ENCODE results near the gene FBXL19. TPM values are rescaled to one million over a fixed set of nuclear protein-coding genes. Genes with fewer than 3 reads are reported as not detected.

FBXL19 gene, protein sequence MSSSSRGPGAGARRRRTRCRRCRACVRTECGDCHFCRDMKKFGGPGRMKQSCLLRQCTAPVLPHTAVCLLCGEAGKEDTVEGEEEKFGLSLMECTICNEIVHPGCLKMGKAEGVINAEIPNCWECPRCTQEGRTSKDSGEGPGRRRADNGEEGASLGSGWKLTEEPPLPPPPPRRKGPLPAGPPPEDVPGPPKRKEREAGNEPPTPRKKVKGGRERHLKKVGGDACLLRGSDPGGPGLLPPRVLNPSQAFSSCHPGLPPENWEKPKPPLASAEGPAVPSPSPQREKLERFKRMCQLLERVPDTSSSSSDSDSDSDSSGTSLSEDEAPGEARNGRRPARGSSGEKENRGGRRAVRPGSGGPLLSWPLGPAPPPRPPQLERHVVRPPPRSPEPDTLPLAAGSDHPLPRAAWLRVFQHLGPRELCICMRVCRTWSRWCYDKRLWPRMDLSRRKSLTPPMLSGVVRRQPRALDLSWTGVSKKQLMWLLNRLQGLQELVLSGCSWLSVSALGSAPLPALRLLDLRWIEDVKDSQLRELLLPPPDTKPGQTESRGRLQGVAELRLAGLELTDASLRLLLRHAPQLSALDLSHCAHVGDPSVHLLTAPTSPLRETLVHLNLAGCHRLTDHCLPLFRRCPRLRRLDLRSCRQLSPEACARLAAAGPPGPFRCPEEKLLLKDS
- total RNA-seq = 1 to 10 TPM; 4.7 to 9.1 (median 6.9) TPM

DNA sequence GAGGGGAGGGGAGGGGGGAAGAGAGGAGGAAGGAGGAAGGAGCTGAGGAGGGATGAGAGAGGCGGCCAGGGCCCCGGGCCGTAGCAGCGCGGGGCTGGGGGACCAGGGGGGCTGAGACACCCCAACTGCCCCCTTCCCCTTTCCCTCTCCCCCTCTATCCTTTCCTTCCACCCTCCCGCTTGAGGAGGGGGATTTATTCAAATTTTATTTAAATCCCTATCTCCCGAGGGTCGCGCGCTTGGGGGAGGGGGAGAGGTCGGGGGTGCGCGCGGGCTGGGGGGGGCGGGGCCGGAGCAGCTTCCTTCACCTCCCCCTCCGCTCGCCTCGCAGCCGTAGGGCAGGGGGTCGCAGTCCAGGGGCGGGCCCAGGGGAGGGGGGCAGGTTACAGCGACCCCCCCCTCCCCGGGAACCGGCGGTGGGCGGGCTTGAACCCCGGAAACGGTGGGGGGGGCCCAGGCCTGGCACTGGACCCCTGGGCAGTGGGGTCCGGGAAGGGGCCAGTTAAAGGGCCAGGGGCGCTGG lies at the start of gene FBXL19:
TSS of gene FBXL19 (plus strand) at position 19 of the 522 bp plus-strand sequence. CDS start 2,183 bp downstream, outside the sequence.
- TF ChIP-seq, protein P1, sequence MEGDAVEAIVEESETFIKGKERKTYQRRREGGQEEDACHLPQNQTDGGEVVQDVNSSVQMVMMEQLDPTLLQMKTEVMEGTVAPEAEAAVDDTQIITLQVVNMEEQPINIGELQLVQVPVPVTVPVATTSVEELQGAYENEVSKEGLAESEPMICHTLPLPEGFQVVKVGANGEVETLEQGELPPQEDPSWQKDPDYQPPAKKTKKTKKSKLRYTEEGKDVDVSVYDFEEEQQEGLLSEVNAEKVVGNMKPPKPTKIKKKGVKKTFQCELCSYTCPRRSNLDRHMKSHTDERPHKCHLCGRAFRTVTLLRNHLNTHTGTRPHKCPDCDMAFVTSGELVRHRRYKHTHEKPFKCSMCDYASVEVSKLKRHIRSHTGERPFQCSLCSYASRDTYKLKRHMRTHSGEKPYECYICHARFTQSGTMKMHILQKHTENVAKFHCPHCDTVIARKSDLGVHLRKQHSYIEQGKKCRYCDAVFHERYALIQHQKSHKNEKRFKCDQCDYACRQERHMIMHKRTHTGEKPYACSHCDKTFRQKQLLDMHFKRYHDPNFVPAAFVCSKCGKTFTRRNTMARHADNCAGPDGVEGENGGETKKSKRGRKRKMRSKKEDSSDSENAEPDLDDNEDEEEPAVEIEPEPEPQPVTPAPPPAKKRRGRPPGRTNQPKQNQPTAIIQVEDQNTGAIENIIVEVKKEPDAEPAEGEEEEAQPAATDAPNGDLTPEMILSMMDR (IDR thresholded peaks at IDR 0.05) = no peak
- ATAC-seq (ENCODE audit: low FRiP score) (no peak), DNase-seq (ENCODE audit: low spot score) (no peak)

DNA sequence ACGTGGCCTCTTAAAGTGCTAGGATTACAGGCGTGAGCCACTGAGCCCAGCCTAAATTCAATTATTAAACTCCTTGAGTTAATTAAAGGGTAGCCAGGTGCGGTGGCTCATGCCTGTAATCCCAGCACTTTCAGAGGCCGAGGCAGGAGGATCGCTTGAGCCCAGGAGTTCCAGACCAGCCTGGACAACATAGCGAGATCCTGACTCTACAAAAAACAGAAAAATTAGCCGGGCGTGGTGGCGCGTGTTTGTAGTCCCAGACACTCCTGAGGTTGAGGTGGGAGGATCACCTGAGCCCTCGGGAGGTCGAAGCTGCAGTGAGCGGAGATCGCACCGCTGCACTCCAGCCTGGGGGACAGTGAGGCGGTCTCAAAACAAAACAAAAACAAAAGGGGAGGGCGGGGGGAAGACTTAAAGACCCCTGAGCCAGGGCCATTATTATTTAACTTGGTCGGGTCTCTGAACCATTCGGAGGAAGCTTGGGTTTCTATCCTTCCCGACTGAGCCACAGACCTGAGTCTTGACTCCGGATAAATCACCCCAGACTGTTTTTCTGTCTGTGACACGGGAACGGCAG lies 49.0 kb upstream of the FBXL19 start:
- DNase-seq (ENCODE audit: low spot score) (no peak), ATAC-seq (ENCODE audit: low FRiP score) (no peak)
- TF ChIP-seq, protein P1 (IDR thresholded peaks at IDR 0.05) = no peak

DNA sequence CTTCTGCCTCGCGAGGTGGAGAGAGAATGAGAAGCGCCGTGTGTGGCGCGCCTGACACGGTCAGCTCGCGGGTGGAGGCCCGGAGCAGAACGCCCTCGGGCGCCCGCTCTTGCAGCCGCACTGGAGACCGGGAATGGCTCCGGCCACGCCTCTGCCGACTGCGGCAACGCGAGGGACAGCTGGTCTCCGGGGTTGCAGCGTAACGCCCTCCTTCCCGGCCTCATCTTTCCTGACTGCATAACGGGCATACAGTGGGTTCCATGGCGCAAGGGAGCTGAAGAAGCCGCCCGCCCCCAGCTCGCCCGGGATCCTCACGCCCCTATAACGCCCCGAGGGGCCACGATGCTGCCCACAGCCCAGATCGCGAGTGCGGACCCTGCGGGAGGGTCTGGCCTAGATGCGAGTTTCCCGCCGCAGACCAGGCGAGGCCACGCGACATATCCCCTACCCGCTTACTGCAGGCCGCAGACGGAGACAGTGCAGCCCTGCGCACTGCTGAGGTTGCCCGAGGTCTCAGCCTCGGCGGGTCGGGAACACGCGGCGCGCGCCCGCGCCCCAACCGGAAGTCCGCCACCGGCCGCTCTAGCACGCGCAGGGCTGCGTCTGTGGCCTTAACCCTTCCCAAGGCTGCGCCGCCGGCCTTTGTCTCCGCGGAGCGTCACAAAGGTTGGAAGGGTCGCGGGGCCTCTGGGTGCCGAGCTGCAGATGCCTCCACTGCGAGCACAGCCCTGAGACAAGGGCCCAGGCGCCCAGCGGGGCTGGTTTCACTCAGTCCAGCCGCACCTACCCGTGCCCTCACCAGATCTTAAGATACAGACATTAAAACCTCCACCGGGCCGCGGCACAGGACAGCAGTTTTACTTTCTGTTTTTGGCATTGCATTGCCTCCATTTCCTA lies 48.3 kb upstream of the FBXL19 start:
- DNase-seq (ENCODE audit: low spot score) = peak; percentile 48
- ATAC-seq (ENCODE audit: low FRiP score) = peak; percentile 98
- TF ChIP-seq, protein P1 (IDR thresholded peaks at IDR 0.05) = no peak

DNA sequence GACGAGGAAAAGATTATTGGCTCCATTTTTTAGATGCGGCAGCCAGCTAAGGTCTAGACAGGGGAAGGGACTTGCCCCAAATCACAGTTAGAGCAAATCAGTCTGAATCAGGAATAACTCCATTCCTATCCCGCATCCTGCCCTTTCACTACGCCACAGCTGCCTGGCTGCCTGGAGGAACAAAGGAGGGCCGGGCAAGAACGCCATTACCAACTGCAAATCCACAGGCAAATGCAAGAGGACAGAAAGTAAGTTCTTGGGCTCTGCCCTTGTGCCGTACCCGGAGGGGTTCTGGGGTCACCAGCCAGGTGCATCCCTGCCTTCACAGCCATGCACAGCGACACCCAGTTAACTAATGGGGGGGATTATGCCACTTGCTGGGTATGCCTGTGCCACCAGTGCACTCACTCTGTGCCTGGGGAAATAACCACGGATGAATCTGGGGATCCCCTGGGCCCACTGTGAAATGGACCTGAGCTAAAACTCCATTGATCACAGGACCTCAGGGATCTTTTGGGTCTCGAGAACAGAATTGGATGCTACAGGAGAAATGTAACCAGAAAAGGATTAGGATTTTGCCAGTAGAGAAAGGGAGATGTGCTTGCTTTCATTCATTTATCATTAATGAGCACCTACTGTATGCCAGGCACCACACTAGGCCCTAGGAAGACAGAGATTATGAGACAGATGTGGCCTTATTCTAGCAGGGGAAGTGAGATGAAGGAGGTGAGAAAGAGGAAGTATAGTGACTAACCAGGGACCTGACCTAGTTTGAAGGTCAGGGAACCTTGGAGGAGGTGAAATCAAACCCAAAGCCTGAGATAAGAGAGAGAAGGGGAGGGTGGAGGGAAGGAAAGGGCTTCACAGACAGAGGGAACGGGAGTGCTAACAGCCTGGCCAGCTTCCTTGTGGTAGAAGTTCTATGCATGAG lies 47.2 kb upstream of the FBXL19 start:
- TF ChIP-seq, protein P1 (IDR thresholded peaks at IDR 0.05) = no peak
- DNase-seq (ENCODE audit: low spot score) (no peak), ATAC-seq (ENCODE audit: low FRiP score) (no peak)

DNA sequence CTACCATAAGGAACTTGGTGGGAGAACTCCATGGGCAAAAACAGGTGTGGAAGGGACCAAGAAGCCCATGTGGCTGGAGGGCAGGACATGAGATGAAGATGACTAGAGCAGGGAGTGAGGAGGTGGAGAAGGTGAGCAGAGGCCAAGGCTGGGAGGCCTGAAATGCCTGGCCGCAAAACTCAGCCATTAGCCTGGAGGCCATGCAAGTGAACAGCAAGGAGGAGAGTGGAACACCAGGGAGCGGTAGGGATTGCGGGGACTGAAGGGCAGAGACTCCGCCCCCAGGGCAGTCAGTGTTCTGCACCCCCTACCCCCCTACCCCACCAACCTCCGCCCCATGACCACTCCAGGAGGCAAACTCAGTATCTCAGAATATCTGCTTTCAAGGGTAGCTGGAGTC lies 46.5 kb upstream of the FBXL19 start:
- TF ChIP-seq, protein P1 (IDR thresholded peaks at IDR 0.05) = no peak
- no peak for DNase-seq (ENCODE audit: low spot score)
- ATAC-seq (ENCODE audit: low FRiP score) = no peak
